ENCODE results near the gene HDAC9.

Gene HDAC9

GRCh38 chr7:18607025-18607424 lies 111.5 kb downstream of the HDAC9 start:
- TF ChIP-seq POLR2AphosphoS5 (IDR thresholded peaks at IDR 0.05; ENCODE audit: borderline replicate concordance, low read depth, low read length) (no peak), FOXP2 (optimal IDR thresholded peaks at IDR 0.05; ENCODE audit: control extremely low read depth, extremely low read length, insufficient read depth) (no peak), EZH2 (IDR thresholded peaks at IDR 0.05) (no peak)
- Histone ChIP-seq H3K4me3 (no peak overlapping the region), H3K9me3 (ENCODE audit: low read depth, low read length) (peaks cover 17% of the 10 kb centered on the region), H3K27ac (no peak overlapping the region), H3K36me3 (ENCODE audit: insufficient read depth, low read length) (peaks cover 28% of the 10 kb centered on the region), H3K9ac (ENCODE audit: insufficient read length) (no peak overlapping the region)
- DNase-seq (ENCODE audit: low read depth, low spot score): no peak

GRCh38 chr7:18610331-18610948 lies 114.9 kb downstream of the HDAC9 start:
- H3K27ac ChIP-seq: no peak overlapping the region
- H3K9me3 ChIP-seq (ENCODE audit: low read depth, low read length): peaks cover 4% of the 10 kb centered on the region; the same call in 1 of the 2 replicates
- no peak for DNase-seq (ENCODE audit: low read depth, low spot score)
- H3K9ac ChIP-seq (ENCODE audit: insufficient read length): no peak overlapping the region
- H3K36me3 ChIP-seq (ENCODE audit: insufficient read depth, low read length): peaks cover 9% of the 10 kb centered on the region; the same call in 1 of the 2 replicates
- no peak for TF ChIP-seq POLR2AphosphoS5 (IDR thresholded peaks at IDR 0.05; ENCODE audit: borderline replicate concordance, low read depth, low read length)
- no peak for TF ChIP-seq EZH2 (IDR thresholded peaks at IDR 0.05)
- TF ChIP-seq FOXP2 (optimal IDR thresholded peaks at IDR 0.05; ENCODE audit: control extremely low read depth, extremely low read length, insufficient read depth): no peak
- no peak overlapping the region for H3K4me3 ChIP-seq

- TF ChIP-seq POLR2AphosphoS5 (IDR thresholded peaks at IDR 0.05; ENCODE audit: borderline replicate concordance, low read depth, low read length): no peak
- TF ChIP-seq FOXP2 (optimal IDR thresholded peaks at IDR 0.05; ENCODE audit: control extremely low read depth, extremely low read length, insufficient read depth): no peak
- TF ChIP-seq EZH2 (IDR thresholded peaks at IDR 0.05): no peak
- no peak for DNase-seq (ENCODE audit: low read depth, low spot score)
- H3K36me3 ChIP-seq (ENCODE audit: insufficient read depth, low read length): no peaks in the 10 kb centered on the region
- H3K4me3 ChIP-seq: no peak overlapping the region
- no peak overlapping the region for H3K9ac ChIP-seq (ENCODE audit: insufficient read length)
- no peak overlapping the region for H3K27ac ChIP-seq
- no peaks in the 10 kb centered on the region for H3K9me3 ChIP-seq (ENCODE audit: low read depth, low read length)
Observed at GRCh38 chr7:18614841-18615240, 119.3 kb downstream of the HDAC9 start.

GRCh38 chr7:18619311-18619710 lies 123.8 kb downstream of the HDAC9 start:
- Histone ChIP-seq H3K9ac (ENCODE audit: insufficient read length) (no peak overlapping the region), H3K9me3 (ENCODE audit: low read depth, low read length) (no peaks in the 10 kb centered on the region), H3K36me3 (ENCODE audit: insufficient read depth, low read length) (peaks cover 4% of the 10 kb centered on the region; the same call in 1 of the 2 replicates), H3K27ac (peak overlapping the region; percentile 48; the same call in 1 of the 2 replicates), H3K4me3 (no peak overlapping the region)
- TF ChIP-seq EZH2 (IDR thresholded peaks at IDR 0.05) (no peak), POLR2AphosphoS5 (IDR thresholded peaks at IDR 0.05; ENCODE audit: borderline replicate concordance, low read depth, low read length) (no peak)
- DNase-seq (ENCODE audit: low read depth, low spot score): peak; percentile 16

GRCh38 chr7:18623389-18623788 lies 127.8 kb downstream of the HDAC9 start:
- H3K9ac ChIP-seq (ENCODE audit: insufficient read length): no peak overlapping the region
- TF ChIP-seq FOXP2 (optimal IDR thresholded peaks at IDR 0.05; ENCODE audit: control extremely low read depth, extremely low read length, insufficient read depth) (no peak), POLR2AphosphoS5 (IDR thresholded peaks at IDR 0.05; ENCODE audit: borderline replicate concordance, low read depth, low read length) (no peak), EZH2 (IDR thresholded peaks at IDR 0.05) (no peak)
- peaks cover 4% of the 10 kb centered on the region; the same call in 1 of the 2 replicates for H3K36me3 ChIP-seq (ENCODE audit: insufficient read depth, low read length)
- no peaks in the 10 kb centered on the region; the same call in 1 of the 2 replicates for H3K9me3 ChIP-seq (ENCODE audit: low read depth, low read length)
- no peak overlapping the region for H3K4me3 ChIP-seq
- no peak for DNase-seq (ENCODE audit: low read depth, low spot score)
- no peak overlapping the region for H3K27ac ChIP-seq

- Histone ChIP-seq H3K9me3 (ENCODE audit: low read depth, low read length) (no peaks in the 10 kb centered on the region; the same call in 1 of the 2 replicates), H3K4me3 (no peak overlapping the region), H3K27ac (peak overlapping the region; percentile 33; the same call in 1 of the 2 replicates), H3K9ac (ENCODE audit: insufficient read length) (no peak overlapping the region), H3K36me3 (ENCODE audit: insufficient read depth, low read length) (peaks cover 4% of the 10 kb centered on the region; the same call in 1 of the 2 replicates)
- DNase-seq (ENCODE audit: low read depth, low spot score): no peak
- no peak for TF ChIP-seq EZH2 (IDR thresholded peaks at IDR 0.05)
- TF ChIP-seq FOXP2 (optimal IDR thresholded peaks at IDR 0.05; ENCODE audit: control extremely low read depth, extremely low read length, insufficient read depth): no peak
- TF ChIP-seq POLR2AphosphoS5 (IDR thresholded peaks at IDR 0.05; ENCODE audit: borderline replicate concordance, low read depth, low read length): no peak
Observed at GRCh38 chr7:18624459-18624858, 128.9 kb downstream of the HDAC9 start.

GRCh38 chr7:18626086-18626485 lies 130.5 kb downstream of the HDAC9 start:
- no peak for DNase-seq (ENCODE audit: low read depth, low spot score)
- no peaks in the 10 kb centered on the region for H3K36me3 ChIP-seq (ENCODE audit: insufficient read depth, low read length)
- H3K9me3 ChIP-seq (ENCODE audit: low read depth, low read length): no peaks in the 10 kb centered on the region; the same call in 1 of the 2 replicates
- peak overlapping the region; percentile 63; the same call in 1 of the 2 replicates for H3K27ac ChIP-seq
- no peak overlapping the region for H3K4me3 ChIP-seq
- peak overlapping the region; percentile 29 for H3K9ac ChIP-seq (ENCODE audit: insufficient read length)
- TF ChIP-seq EZH2 (IDR thresholded peaks at IDR 0.05) (no peak), POLR2AphosphoS5 (IDR thresholded peaks at IDR 0.05; ENCODE audit: borderline replicate concordance, low read depth, low read length) (no peak), FOXP2 (optimal IDR thresholded peaks at IDR 0.05; ENCODE audit: control extremely low read depth, extremely low read length, insufficient read depth) (no peak)

- Histone ChIP-seq H3K9ac (ENCODE audit: insufficient read length) (peak overlapping the region; percentile 29), H3K9me3 (ENCODE audit: low read depth, low read length) (no peaks in the 10 kb centered on the region; the same call in 1 of the 2 replicates), H3K36me3 (ENCODE audit: insufficient read depth, low read length) (no peaks in the 10 kb centered on the region), H3K27ac (peak overlapping the region; percentile 63), H3K4me3 (peak overlapping the region; percentile 0; the same call in 1 of the 2 replicates)
- no peak for DNase-seq (ENCODE audit: low read depth, low spot score)
- TF ChIP-seq FOXP2 (optimal IDR thresholded peaks at IDR 0.05; ENCODE audit: control extremely low read depth, extremely low read length, insufficient read depth): no peak
- TF ChIP-seq EZH2 (IDR thresholded peaks at IDR 0.05): no peak
- no peak for TF ChIP-seq POLR2AphosphoS5 (IDR thresholded peaks at IDR 0.05; ENCODE audit: borderline replicate concordance, low read depth, low read length)
Observed at GRCh38 chr7:18626717-18627116, 131.2 kb downstream of the HDAC9 start.

All from SK-N-MC (cell line).